AG09319 (cell line): ENCODE data around the gene SEC61A1.

Experiments used
- DNase-seq: peaks from one replicate; pipeline ENCODE4 v3.0.0-alpha.2; 2010; ENCODE audit warnings: low read depth; ENCODE audit errors: extremely low read depth
- TF ChIP-seq, protein P1 (sequence below): IDR thresholded peaks from 2 replicates; pipeline ENCODE4 v1.5.1; 2011; ENCODE audit warnings: low read depth, mild to moderate bottlenecking, inconsistent platforms, low read length, moderate library complexity

SEC61A1 gene

DNA sequence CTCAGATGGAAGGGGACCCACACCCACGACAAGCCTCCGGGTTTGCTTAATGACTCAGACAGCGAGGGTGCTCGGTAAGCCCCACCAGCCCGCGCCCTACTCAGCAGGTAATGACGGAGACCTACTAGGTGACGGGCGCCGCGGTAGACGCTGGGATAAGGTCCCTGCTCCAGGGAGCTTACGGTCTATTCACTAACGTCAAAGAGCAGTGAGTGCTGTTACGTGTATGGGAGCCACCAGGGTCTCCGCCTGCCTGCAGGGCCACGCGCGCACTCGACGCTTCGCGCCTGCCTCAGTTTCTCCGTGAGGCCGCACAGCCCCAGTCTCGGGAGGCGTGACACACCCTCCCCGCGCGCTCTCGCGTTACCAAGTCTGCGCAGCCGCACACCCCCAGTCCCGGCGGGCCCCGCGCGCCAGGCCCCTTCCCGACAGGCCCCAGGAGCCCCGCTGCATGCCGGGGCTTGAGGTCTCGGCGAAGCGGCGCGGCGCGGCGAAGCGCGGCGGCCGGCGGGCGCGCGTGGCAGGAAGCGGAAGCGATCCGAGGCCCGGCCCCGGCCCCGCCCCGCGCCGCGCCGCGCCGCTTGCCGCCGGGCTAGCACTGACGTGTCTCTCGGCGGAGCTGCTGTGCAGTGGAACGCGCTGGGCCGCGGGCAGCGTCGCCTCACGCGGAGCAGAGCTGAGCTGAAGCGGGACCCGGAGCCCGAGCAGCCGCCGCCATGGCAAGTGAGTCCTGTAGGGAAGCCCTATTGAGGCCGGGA lies at the start of gene SEC61A1:
SEC61A1 (plus strand) TSS at position 601 of the 758 bp plus-strand sequence; CDS start at position 717, 116 bp downstream.
- DNase-seq = peak; percentile 88
- TF ChIP-seq, protein P1, sequence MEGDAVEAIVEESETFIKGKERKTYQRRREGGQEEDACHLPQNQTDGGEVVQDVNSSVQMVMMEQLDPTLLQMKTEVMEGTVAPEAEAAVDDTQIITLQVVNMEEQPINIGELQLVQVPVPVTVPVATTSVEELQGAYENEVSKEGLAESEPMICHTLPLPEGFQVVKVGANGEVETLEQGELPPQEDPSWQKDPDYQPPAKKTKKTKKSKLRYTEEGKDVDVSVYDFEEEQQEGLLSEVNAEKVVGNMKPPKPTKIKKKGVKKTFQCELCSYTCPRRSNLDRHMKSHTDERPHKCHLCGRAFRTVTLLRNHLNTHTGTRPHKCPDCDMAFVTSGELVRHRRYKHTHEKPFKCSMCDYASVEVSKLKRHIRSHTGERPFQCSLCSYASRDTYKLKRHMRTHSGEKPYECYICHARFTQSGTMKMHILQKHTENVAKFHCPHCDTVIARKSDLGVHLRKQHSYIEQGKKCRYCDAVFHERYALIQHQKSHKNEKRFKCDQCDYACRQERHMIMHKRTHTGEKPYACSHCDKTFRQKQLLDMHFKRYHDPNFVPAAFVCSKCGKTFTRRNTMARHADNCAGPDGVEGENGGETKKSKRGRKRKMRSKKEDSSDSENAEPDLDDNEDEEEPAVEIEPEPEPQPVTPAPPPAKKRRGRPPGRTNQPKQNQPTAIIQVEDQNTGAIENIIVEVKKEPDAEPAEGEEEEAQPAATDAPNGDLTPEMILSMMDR = no peak

DNA sequence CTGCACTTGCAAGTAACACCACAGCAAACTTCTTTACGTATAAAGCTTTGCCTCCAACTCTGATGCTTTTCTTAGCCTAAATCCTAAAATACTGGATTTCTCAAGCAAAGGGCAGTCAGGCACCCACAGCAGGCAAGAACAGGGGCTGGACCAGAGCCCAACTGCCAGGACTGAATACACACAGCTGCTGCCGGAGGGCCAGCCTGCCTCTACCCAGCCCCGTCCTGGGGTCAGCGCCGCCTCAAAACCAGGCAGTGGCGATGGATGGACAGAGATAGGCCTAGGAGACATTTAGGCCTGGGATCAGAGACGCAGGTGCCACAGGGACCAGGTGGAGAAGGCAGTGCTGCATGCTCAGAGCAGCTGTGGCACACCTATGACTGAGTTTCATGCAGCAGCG lies 47.6 kb upstream of the SEC61A1 start:
- DNase-seq = no peak
- TF ChIP-seq, protein P1 = no peak

DNA sequence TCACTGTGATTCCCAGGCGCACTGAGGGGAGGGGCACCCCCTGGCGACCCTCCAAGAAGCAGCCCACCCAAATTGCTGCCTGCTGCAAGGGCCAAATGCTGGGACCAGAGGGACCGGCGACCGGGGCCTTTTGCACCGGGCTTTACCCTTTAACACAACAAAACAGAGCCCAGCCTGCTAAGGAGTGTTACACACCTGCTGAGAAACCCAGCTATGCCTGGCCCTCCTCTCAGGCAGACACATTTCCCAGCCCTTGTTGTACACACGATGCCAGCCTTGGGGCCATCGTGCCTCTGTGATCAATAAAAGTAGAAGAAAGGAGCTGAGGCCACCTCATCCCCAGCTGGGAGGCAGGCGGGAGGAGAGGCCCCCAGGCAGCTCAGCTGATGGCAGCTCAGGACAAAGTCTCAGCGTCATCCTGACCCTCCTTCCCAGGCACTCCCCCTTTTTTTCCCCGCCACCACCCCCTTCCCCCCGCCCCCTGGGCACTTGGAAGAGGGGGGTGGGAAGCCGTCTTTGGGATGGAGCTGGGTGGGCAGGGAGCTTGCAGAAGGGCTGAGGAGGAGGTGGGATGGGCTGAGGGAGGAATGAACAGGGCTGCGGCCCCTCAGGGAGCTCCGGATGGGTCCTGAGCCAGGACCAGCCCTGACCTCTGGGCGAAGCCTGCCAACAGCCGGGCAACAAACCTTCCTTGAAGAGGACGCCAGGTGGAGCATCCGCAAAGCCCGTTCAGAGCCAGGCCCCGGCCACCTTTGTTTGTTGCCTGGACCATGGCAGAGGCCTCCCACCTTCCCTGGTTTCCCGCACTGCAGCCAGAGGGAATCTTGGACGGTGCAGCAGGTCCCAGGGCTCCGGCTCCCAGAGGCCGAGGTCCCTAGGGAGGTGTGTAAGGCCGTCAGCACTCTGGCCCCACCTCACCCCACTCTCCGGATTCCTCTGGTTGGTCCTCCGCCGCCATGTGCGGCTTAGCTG lies 45.9 kb upstream of the SEC61A1 start:
- DNase-seq = no peak
- TF ChIP-seq, protein P1 = no peak

DNA sequence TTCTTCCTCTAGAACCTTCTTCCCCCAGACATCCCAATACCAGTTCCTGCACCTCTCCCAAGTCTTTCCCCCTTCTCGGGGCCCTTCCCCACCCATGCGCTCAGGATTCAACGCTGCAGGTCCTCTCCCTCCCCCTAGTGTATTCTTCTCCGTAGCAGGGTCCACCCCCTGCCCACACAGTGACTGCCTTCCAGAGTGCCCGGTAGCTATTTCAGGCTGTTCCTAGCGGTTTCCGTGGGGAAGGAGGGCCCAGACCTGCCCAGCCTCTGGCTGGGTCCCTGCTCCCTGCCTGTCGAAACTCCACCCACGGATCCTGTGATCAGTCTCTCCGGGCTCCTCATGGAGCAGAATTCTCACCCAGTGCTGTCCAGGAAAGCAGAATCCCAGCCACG lies 45.2 kb upstream of the SEC61A1 start:
- DNase-seq = no peak
- TF ChIP-seq, protein P1 = no peak

DNA sequence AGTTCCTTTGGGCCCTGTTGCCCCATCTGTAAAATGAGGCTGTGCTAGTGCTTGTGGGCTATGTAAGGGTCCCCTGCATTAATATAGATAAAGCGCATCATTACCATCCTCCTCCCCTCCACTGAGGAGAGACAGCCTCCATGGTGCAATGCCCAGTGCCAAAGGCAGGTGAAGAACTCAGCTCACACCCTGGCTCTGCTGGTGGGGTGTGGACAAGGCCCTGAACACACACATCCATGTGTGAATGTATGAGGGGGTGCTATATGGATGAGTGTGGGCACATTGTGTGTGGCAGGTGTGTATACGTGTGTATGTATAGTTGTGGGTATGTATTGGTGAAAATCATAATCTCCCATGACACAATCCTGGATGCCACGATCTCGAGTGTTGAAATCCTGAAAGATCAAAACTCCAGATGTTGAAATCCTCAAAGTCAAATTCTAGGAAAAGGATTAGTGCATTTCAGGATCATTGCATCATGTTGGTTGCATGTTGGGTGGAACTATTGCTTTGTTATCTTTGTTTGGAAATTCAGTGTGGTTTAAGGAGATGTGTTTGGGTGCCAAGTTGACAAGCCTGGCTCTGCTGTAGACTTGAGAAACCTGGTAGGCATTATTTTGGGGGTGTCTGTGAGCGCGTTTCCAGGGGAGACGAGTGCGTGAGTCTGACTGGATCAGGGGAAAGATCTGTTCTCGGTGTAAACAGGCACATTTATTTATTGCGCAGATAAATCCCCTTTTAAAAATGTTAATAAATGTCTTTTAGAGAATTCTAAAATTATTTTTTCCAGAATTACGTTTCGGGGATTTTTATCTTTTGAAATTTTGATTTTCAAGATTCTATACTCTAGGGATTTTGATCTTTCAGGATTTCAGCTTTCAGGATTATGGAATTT lies 42.0 kb upstream of the SEC61A1 start:
- peak; percentile 84 for DNase-seq
- TF ChIP-seq, protein P1 = no peak

DNA sequence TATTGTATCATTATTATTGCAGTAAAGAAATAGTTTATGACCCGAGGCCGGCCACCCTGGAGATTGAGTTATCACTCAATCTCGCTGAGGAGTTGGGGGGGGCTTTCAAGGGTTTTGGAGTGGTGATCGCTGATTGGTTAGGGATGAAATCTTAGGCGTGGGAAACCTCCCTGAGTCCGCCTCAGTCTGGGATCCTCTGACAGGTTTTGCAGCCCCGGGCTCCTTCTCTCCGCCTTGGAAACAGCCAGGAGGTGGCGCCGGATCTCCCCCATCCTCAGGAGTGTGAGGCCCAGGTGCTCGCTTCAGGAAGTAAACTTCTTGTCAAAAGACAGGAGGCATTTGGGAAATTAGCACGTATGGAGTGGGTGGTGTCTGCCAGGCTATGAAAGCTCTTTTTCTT lies 41.1 kb upstream of the SEC61A1 start:
- DNase-seq = no peak
- TF ChIP-seq, protein P1 = peak; percentile 42
